CD4-positive, alpha-beta T cell treated with Interleukin-17A for 4 hours (primary cell): Measurements from ENCODE around the gene CEP112.
"Not testable (repeated sequence)": the region's sequence is repeated elsewhere in the genome, so short reads cannot be mapped to it uniquely, and the experiment has no call there.

Source experiments
- DNase-seq: peaks from one replicate; pipeline ENCODE4 v3.0.0-alpha.2; 2020; ENCODE audit warnings: mixed read lengths

The CEP112 gene

DNA sequence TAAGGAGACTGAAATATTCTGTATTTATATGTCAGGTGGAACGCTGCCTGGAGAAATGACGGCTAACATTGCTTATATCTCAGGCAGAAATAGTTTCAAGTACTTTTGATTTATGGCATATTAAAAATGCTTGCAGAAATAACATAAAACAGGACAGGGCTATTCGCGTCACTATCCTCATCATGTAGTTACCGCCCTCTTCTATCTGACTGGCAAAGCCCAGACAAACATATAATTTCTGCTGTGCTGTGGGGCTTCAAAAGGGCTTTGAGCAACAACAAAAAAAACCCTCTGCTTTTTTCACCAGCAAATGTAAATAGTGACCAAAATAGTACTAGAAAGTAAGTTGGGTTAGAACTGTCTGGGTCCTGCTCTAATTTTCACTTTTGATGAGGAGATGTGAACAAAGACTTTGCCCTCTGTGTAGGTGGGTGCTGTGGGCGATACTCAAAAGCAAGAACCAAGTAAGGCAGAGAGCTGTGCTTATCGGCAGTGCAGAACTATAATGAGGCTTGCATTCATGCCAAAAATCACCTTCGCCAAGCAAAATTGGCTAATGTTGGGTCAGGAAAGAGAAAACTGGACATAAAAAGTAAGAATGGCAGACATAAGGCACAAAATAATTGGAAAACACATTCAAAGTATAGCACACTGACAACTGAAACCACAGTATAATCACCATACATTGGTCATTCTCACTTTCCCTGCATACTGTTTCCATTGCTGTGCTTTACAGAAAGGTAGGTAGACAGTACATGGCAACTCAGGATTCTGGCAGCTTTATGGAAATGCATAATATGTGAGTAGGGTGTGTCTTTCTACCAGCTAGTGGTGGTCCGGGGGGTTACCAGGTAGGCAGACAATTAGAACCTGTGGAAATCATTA is 479.3 kb downstream of the CEP112 start:
- no peak for DNase-seq

DNA sequence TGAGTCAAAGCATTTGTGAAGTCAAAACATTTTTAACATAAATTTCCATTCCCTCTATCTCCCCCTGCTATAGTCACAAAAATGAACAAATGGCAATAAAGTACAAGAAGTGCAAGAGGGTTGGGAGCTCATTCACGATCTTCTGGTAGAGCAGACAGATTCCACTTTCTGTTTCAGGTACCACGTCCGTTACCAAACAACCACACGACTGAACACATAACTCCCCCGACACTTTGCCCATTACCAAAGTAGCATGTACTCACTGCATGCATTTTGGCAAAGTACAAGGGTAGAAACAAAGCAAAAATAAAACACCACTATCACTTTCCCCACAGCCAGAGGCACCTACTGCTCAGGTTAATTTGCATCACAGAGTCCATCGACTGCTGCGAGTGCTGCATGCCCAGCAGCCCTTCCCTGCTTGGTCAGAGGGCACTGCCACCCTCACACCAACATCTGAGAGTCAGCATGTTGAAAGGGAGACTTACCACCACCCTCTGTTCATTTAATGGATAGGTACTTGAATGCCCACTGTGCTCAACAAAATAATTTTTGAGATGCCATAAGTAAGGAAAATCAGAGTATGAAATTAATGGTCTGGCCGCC is 480.2 kb downstream of the CEP112 start:
- no peak for DNase-seq

DNA sequence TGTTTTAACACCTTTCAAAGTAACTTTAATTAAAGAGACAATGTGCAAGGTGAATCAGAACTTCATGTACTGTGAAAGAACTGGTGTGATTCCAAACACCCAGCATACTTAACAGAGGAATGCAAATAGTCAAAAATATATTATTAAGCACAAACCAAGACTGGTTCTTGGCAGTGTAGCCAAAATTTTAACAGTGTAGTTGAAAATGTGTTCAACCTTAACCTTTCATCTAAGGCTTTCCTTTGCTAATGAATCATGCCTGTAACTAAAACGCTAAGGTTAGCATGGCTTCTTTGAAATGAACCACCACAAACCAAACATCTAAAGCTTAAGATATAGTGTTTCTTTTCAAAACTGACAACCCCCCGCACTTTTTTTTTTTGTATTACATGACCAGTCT is 484.2 kb downstream of the CEP112 start:
- no peak for DNase-seq

DNA sequence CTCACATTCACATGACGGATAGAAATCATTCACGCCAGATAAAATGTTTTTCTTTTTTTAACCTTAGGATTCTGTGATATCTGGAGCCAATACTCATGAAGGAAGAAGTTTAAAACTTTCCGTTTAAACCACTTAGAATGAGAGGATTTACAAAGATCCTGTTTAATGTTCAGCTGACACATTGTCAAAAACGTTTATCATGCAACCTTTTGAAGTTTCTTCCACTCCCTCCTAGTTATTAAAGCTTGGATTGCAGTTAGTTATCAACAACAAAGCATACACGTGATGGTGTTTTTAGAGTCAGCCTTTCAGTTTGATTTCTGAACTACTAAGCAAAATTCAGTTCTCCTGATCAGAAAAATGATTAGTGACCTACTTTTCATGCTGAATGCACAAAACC is 487.2 kb downstream of the CEP112 start:
- DNase-seq: no peak

DNA sequence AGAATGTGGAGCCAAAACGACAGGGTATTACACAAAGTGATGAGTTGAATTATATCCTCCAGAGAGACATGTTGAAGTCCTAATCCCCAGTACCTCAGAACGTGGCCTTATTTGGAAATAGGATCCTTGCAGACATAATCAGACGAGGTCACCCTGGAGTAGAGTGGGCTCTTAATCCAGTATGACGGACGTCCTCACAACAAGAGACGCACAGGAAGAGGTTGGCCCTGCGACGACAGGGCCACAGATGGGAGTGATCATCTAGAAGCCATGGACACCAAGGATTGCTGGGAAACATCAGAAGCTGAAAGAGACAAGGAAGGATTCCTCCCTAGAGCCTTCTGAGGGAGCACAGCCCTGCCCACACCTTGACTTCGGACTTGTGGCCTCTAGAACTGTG is 488.0 kb downstream of the CEP112 start:
- DNase-seq: no peak

DNA sequence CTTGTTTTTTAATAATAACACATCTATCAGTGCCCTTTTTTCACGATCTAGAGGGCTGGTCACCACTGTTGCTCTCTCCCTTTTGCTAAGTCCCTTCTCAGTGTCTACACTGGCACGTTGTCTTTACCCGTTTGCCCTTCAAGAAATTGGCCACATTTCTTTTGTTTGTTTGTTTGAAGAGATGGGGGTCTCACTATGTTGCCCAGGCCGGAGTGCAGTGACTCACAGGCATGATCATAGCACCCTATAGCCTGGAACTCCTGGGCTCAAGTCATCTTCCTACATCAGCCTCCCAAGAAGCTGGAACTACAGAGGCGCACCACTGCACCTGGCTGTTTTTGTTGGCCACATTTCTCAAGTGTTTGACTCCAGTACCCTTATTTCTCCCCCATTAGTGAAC is 492.5 kb downstream of the CEP112 start:
- no peak for DNase-seq

DNA sequence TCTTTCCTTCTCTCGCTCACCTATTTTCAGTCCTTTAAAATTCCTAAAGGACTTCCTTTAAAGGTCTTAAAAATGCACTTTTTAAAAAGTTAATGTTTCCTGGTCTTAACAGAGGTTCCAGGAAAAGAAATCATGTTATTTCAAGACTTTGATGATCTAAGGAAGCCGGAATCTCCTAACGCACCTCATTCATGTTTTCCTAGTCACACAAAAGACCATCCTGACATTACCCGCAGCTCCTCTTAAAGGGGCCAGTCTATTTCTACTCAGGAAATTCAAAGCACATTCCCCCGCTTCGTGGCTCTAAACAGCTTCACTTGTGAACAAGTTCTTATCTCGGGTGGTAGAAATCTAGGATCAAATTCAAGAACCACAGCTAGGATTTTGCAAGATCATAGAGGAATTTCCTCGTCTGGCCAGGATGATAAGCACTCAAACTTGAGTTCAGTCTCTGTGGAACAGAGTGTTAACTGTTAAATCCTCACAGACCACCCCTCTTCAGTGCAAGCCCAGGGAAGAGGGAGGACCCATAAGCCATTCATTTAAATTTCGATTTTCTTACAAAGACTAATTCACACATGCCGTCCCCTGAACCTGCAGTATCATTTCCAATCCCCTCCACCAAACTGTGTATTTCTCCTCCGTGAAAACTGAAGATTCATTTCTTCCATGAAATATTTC is 493.4 kb downstream of the CEP112 start:
- no peak for DNase-seq

DNA sequence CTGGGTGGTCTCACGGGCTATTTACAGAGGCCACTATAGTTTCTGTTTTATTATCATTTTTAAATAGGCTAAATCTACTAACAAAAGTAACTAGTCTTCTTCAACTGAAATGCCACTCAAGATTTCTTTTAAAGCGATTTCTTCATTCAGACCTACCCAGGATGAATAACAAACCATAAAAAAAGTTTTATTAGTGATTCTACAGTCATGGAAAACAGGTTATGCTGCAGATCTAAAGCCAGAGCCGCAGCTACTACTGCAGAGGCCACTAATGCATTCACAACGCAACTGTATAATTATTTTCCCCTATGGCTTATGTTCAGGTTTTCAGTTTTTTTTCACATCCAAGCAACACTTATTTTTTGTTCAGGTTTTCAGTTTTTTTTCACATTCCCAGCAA is 494.3 kb downstream of the CEP112 start:
- no peak for DNase-seq

DNA sequence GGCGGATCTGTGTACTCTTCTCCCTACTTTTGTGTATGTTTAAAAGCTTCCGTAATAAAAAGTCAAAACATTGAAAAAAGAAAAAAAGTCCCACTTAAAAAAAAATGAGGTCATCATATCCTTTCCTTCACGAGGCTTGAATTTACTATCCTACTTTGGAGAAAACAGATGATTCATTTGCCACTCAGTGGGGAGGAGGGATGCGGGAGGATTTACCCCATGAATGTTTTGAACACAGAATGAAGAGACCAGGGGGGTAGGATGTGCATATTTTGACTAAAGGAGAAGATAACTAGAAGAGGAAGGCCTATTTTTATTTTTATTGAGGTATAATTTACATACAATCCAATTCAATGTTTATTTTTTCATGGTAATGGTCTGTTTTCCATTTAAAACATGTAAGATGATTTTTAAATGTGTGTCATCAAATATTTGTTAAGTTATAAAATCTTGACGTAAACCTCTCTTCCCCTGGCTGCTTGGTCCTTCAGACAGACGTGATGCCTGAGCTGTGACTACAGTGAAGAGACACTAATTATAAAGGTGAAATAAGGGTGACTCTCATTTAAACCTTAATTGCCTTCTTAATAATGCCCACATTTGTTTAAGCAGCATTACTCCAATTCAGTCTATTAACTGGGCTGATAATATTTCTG is 495.1 kb downstream of the CEP112 start:
- DNase-seq: no peak

DNA sequence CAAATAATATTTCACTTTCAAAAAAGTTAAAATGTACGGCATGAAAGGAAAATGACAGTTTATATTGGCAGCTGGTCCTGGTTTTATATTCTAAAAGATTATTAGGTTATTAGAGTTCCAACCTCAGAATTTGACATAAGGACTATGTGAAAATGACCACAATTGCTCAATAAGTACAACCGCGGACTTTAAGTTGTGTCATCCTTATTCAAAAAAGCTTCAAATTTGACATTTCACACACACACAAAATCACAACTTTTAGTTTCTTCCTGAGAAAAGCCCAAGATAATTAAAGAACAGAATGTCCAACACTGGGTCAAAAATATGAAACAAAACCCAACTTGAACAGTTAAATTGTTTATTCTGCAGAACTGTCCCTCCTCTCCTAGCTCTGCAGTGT is 497.3 kb downstream of the CEP112 start:
- no peak for DNase-seq

DNA sequence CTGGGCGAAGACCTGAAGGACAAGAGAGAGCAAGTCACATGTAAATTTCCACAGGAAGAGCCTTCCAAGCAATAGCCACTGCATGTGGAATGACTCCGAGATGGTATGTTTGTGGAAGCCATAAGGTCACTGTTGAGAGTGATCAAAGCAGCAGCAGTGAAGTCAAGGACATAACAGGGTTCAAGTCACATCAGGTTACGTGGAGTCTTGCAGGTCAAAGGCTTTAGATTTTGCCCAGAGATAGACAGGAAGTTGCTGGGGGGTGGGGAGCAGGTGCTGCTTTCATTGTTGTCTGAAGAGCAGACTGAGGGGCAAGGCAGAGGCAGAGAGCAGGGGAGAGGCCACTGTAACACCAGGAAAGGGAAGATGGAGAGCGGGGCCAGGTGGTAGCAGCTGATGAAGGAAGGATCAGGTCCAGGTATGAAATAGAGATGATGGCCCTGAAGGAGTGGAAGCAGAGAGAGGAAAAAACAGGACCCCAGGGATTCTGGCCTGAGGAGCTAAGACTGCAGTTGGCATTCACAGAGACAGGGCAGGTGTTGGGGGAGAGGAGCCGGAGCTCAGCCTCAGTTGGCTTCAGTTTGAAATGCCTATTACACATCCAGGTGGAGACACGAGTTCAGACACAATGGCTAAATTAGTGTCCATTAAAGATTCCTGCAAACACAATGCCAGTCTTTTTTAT is 501.2 kb downstream of the CEP112 start:
- DNase-seq: peak; percentile 14

DNA sequence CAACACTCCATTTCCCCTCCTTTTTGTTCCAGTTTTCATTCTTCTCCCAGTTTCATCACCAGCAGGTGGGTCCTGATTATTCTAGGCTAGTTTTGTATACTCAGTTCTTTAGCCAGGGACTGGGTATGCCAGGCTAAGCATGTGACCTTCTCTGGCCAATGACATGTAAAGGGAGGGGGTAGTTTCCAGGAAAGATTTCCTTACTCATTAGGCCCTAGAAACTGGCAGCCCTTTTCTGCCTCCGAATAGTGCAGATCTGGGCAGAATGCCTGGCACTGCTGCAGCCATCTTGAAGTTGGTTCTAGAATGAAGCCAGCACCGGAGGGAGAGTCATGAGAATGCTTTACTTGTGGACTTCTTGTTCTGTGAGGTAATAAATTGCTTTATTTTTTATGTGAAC is 503.6 kb downstream of the CEP112 start:
- DNase-seq: no peak

DNA sequence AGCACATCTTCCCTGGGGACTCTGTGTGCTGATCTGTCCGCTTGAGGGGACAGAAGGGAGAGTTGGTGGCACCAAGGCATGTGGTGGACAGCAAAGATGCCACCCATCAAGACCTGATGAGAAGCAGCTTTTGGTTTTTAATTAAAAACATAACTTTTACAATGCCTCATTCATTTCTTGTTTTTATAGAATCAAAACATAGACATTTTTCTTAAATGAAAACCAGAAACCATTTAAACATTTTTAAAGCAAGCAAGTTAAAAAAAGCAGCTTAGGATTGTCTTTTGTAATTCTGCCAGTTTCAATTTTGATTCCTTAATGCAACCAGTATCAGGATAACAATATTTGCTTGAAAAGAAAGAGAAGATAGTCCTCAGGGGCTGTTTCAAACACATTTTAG is 506.8 kb downstream of the CEP112 start:
- no peak for DNase-seq

DNA sequence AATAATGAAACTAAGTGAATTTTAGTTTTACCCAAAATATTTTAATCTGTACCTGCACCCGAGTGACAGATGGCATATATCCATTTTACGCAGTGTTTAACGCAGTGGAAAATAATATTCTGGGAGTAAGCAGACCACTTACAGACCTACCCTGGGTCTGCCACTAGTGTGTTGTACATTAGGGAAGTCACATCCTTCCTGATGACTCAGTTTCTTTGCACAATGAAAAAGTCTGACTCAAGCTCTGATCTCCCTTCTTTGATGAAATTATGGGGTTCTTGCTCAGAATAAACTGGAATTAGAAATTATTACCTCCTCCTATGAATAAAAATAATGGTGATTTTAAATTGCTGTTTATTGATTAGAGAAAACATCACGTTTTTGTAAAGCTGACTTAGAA is 507.3 kb downstream of the CEP112 start:
- no peak for DNase-seq

DNA sequence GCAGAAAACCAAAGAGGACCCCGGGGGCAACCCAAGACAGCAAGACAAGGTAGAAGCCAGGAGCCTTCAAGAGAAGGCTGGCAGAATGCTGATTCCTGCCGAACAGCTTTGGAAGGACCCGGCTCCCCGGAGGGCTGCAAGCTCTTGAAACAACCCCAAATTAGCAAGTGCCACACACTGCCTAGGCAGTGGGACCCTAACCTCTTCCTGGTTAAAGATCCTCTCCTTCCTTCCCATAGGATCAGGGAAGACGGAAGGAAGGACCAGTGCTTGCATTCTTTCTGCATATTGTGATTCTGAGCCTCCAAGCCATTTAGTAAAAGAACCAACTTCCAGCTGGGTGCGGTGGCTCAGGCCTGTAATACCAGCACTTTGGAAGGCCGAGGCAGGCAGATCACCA is 508.5 kb downstream of the CEP112 start:
- DNase-seq: no peak

DNA sequence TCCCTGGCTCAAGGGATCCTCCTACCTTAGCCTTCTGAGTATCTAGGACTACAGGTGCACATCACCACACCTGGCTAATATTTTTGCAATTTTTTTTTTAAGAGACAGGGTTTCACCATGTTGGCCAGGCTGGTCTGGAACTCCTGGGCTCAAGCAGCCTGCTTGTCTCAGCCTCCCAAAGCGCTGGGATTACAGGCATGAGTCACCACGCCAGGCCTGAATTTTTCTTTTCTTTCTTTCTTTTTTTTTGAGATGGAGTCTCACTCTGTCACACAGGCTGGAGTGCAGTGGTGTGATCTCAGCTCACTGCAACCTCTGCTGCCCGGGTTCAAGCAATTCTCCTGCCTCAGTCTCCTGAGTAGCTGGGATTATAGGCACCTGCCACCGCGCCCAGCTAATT is 510.2 kb downstream of the CEP112 start:
- DNase-seq: not testable (repeated sequence)

DNA sequence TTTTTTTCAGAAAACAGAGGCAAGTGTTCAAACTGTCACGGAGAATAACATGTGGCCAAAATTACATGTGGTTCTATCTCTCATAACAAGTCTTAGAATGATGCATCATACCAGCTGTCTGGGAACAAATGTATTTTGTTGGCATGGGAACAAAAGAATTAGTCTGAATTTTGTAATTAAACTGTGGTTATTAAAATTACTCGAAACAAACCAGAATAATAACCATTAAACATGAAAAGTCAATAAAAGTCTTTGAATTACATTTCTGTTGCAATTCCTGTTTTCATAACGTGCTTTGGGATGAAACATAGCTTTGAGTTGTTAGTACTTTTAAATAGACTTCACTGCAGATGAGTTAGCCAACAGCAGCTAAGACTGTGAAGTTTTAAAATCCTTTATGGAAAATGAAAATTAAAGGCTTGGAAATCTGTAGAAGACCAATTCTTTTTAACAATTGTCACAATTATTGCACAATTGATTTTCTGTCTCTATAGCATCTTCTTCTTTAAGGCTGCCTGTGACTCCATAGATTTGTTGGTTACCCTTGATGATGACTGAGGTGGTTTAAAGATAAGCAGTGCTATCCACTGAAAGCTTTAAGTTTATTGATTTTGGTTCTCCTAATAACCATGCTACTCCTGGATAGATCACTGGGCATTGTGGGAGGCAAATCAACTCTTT is 512.6 kb downstream of the CEP112 start:
- no peak for DNase-seq

DNA sequence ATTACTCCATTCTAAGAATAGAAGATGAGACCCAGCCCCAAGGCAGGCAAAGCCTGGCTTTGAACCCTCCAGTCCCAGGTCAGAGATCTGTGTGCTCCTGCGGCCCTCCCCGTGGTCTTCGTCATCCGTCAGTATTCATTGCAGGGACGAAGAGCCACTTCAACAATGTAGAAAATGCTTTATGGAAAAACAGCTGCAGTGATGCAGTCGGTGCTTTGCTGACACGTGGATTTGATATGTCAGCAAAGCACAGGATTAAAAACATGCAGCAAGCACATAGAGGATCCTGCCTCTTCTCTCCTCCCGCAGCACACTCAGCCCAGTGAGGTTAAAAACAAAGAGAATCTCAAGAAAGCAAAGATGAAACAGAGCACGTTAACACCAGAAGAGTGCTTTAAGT is 513.4 kb downstream of the CEP112 start:
- no peak for DNase-seq

DNA sequence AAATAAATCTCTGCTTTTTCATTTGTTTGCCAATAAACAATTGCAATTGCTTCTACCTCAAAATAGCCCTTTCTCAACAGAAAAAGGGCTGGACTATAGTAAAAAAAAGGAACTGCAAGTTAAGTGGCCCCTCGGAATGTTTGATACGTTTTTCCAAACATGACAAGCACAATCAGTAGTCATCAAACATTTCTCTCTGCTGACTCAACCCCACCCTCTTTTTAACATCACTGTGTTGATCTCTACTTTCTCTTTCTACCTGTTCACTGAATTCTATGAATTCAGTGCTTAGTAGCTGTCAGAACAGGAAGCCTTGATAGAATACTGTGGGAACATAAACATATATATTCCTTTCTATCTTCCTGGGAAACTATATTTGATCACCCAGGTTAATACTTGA is 514.0 kb downstream of the CEP112 start:
- no peak for DNase-seq

DNA sequence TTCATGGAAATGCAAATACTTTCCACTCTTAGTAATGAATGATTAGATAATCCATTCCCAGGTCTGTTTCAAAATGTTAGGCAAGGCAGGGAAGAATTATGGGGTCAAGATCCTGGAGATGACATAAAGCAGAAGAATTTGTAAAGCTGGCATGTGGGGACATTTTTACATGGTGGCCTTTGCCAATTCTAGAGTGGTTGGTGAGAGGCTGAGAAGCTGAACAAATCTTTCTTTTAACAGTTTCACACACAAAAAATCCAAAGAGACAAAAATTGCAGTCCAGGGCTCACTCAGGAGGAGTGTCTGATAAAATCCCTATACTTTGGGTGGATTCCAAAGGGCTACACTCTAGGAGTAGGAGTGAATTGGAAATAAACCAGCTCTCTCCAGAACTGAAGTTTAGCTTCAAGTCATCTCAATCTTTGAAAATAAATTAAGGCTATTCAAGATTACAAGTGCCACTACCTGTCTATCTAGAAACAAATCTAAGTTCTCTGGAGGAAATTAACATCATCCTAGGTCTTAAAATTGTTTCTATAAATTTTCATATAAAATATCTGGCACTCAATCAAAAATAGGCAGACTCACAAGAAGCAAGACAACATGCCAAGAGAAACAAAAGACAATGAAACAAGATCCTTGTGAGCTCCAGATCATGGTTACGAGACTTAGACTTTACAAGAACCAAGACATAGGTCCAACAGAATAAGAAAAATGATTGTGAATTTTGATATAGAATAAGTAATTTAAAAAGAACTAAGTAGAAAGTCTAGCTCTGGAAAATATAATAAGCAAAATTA is 517.5 kb downstream of the CEP112 start:
- no peak for DNase-seq

DNA sequence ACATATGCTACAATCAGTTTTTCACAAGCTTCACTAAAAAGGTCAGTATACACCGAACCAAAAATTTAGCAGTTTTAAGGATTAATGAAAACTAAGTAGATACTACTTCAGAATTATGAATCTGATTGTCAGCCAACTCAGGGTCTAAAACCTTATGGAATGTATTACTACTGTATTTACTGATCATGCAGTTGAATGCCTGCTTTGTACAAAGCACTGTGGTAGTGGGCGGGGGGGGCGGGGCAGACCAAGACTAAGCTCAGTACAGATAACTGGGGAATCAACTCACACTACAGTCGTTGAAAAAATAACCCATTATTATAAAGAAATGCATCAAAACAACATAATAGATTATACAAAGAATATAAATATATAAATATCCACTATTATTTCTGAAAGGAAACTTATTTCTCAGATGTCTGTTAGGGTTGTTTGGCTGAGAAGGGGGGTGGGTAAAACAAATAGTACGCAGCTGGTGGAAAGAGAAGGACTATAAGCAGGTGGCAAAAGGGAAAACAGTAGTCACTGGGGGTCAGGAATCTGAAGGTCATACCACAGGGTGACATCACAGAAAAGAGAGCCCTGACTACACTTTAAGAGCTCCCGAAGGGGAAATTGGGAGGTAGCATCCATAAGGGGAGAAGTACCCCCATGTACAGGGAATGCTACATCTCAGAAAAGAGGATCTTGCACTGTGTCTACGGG is 521.1 kb downstream of the CEP112 start:
- DNase-seq: no peak
